Colonic mucosa (tissue), 4 donors: Measurements from ENCODE around the gene CD7. TPM values are rescaled to one million over a fixed set of nuclear protein-coding genes. Genes with fewer than 3 reads are reported as not detected.
A peak's percentile ranks its signal among the peaks of the same experiment; 100 is the strongest.

Experiments used
- DNase-seq: peaks from one replicate; pipeline ENCODE4 v3.0.0-alpha.2; 2020
- H3K27ac ChIP-seq: fragments of 200-600 bp; one replicate; pipeline ENCODE4 v1.8.0; 2021
- H3K27me3 ChIP-seq: fragments of 200-600 bp; one replicate; pipeline ENCODE4 v1.8.0; 2021
- H3K36me3 ChIP-seq: fragments of 200-600 bp; one replicate; pipeline ENCODE4 v1.8.0; 2021
- H3K4me1 ChIP-seq: fragments of 200-600 bp; one replicate; pipeline ENCODE4 v1.8.0; 2021; ENCODE audit warnings: mild to moderate bottlenecking
- H3K4me3 ChIP-seq: fragments of 200-600 bp; one replicate; pipeline ENCODE4 v1.8.0; 2021
- H3K9ac ChIP-seq, 2 donors: one replicate each; pipeline ENCODE4 v1.7.0; 2013; ENCODE audit warnings: control low read depth in 2 of 2, low read depth in 2 of 2, low read length in 2 of 2
- H3K9me3 ChIP-seq: fragments of 200-600 bp; one replicate; pipeline ENCODE4 v1.8.0; 2021
- intact Hi-C: fragments of 100-400 bp; cut with DNase I; formaldehyde crosslinking; loops from one replicate; pipeline ENCODE4 v1.14.1; 2022
- total RNA-seq, 2 donors: library from RNA; stranded (reverse); fragmentation: NEBNext Ultra II Directional in 1 of 2; extraction: Animal tissue kit (Norgen Biotek cat#: 25700) in 1 of 2; gene quantifications; one replicate each; pipeline ENCODE4 v1.2.1, GENCODE V29; 2021
- TF ChIP-seq, protein P1 (sequence below): fragments of 200-600 bp; IDR thresholded peaks from one replicate; pipeline ENCODE4 v1.8.0; 2022; ENCODE audit warnings: antibody characterized with exemption, mild to moderate bottlenecking
- donor health status: healthy.
- donor health status: DM: no; HTN: no; CAD: no.
- donor health status: DM: no; HTN: no; CAD: no.

The CD7 gene
- total RNA-seq, 2 donors from 2014 or later, result 4.2 to 5.0 TPM

DNA sequence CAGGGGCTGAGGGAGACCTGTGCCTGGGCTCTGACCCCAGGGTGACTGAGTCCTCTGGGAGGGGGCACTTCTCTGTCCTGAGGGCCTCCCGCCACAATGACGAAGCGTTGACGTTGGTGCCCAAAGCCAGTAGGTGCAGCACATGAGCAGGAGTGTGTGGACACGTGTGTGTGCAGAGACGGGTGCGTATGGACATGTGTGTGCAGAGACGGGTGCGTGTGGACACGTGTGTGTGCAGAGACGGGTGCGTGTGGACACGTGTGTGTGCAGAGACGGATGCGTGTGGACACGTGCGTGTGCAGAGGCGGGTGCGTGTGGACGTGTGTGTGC, 726 bp upstream of the CD7 start:
- TF ChIP-seq, protein P1, sequence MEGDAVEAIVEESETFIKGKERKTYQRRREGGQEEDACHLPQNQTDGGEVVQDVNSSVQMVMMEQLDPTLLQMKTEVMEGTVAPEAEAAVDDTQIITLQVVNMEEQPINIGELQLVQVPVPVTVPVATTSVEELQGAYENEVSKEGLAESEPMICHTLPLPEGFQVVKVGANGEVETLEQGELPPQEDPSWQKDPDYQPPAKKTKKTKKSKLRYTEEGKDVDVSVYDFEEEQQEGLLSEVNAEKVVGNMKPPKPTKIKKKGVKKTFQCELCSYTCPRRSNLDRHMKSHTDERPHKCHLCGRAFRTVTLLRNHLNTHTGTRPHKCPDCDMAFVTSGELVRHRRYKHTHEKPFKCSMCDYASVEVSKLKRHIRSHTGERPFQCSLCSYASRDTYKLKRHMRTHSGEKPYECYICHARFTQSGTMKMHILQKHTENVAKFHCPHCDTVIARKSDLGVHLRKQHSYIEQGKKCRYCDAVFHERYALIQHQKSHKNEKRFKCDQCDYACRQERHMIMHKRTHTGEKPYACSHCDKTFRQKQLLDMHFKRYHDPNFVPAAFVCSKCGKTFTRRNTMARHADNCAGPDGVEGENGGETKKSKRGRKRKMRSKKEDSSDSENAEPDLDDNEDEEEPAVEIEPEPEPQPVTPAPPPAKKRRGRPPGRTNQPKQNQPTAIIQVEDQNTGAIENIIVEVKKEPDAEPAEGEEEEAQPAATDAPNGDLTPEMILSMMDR, result no peak
- intact Hi-C loops, result no loop called here
- peaks cover 6% of the 10 kb centered on the region for H3K27me3 ChIP-seq

DNA sequence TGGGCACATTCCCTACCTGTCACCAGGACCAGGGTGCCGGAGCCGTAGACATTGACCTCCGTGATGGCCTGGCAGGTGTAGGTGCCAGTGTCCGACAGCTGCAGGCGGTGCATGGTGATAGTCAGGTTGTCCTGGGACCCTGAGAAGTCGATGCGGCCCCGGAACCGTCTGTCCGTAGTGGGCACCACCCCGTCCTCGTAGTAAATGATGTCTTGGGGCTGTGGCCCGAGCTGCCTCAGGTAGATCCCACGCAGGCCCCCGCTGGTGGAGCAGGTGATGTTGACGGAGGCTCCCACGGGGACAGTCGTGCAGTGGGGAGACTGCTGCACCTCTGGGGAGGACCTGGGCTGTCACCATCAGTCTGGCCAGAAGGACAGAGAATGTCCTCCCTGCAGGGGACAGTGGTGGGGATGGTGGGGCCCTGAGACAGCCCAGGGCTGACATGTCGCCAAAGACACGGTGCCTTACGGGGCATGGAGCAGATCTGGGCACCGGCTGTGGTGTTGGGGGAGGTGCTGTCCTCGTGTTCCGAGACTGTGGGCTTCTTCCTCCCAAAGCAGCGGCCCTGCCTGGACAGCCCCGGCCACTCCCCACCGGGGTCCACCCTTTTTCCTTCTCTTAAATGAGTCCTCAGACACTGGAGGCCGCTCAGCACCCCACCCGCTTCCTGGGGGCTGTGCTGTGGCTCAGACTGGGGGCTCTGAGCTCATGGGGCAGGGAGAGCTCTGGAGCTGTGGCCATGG, 586 bp downstream of the CD7 start:
- Histone ChIP-seq H3K36me3 (no peaks in the 10 kb centered on the region), H3K9ac (peak overlapping the region in 1 of 2 donors; percentile 39), H3K4me1 (peaks cover 5% of the 10 kb centered on the region), H3K27me3 (peaks cover 6% of the 10 kb centered on the region), H3K4me3 (peak overlapping the region; percentile 13), H3K9me3 (no peaks in the 10 kb centered on the region), H3K27ac (no peak overlapping the region)
- intact Hi-C loops, result no loop called here
- no peak for DNase-seq
- TF ChIP-seq, protein P1, result no peak

More for the DNA sequence above, 726 bp upstream of the CD7 start:
- Histone ChIP-seq H3K9me3 (no peaks in the 10 kb centered on the region), H3K4me3 (no peak overlapping the region), H3K36me3 (no peaks in the 10 kb centered on the region), H3K27ac (no peak overlapping the region), H3K4me1 (peaks cover 5% of the 10 kb centered on the region), H3K9ac (no peak overlapping the region)
- no peak for DNase-seq

DNA sequence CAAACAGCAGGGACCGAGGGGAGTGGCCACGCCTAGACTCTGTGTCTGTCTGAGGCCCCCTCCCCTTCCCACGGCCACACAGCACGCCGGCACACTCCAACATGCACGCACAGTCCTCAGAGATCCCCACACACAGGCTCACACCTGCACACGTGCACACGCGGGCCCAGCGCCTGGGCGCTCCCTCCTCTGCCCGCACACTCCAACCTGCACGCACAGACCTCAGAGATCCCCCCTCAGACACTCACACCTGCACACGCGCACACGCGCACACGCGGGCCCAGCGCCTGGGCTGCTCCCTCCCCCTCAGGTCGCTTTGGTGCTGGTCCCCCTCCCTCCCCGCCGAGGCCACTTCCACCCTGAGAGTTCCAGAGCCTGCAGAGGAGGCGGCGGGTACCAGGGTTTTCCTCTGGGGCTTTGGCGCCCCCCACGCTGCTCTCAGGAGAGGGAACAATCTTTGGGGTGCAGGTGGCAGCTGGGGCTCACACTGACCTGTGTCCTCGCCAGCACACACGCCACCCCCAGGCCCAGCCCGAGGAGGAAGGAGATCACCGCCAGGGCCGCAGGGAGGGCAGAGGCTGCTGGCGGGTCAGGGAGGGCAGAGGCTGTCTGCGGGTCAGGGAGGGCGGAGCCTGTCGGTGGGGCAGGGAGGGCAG, 1.6 kb downstream of the CD7 start:
- intact Hi-C loops, result no loop called here
- Histone ChIP-seq H3K4me3 (no peak overlapping the region), H3K4me1 (no peaks in the 10 kb centered on the region), H3K9ac (peak overlapping the region in 1 of 2 donors; percentile 43), H3K27ac (no peak overlapping the region), H3K27me3 (peaks cover 6% of the 10 kb centered on the region), H3K9me3 (no peaks in the 10 kb centered on the region), H3K36me3 (no peaks in the 10 kb centered on the region)
- no peak for DNase-seq
- TF ChIP-seq, protein P1, result no peak

DNA sequence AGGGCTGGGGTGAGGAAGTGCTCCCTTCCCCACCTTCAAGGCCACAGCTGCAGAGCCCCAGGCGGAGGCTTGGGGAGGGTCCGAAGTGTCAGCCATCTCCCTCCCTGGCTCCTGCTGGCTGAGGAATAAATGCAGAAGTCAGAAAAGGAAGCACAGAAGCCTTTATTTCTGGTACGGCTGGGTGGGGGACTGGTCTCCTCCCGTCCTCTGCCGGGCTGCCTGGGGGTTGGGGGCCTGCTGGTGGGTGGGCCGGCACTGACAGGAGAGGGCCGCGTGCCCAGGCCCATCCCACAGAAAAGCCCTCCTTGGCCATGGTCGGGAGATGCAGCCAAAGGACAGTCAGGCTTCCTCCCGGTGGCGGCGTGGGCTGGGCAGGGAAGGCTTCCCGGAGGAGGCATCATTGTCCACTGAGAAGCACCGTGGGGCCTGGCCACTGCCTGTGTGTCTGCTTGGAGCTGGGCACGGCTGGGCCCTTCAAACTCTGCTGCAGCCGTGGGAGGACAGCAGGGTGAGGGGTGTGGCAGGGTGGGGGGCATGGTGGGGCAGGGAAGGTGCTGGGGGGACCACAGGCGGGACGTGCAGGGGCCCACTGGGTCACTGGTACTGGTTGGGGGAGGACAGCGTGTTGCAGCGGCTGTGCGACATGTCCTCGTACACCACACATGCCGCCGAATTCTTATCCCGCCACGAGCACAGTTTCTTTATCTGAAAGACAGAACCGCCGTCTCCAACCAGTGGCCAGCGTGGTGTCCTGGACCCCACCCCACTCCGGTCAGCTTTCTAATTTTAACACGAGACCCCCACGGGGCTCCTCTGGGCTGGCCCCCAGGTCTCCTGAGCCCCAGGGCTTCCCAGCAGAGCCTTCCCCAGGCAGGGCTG, 2.4 kb downstream of the CD7 start:
- Histone ChIP-seq H3K9ac (no peak overlapping the region), H3K9me3 (no peaks in the 10 kb centered on the region), H3K36me3 (no peaks in the 10 kb centered on the region), H3K4me3 (no peak overlapping the region), H3K27ac (no peak overlapping the region), H3K4me1 (no peaks in the 10 kb centered on the region), H3K27me3 (peaks cover 6% of the 10 kb centered on the region)
- TF ChIP-seq, protein P1, result no peak
- no peak for DNase-seq
- intact Hi-C loops, result no loop called here

DNA sequence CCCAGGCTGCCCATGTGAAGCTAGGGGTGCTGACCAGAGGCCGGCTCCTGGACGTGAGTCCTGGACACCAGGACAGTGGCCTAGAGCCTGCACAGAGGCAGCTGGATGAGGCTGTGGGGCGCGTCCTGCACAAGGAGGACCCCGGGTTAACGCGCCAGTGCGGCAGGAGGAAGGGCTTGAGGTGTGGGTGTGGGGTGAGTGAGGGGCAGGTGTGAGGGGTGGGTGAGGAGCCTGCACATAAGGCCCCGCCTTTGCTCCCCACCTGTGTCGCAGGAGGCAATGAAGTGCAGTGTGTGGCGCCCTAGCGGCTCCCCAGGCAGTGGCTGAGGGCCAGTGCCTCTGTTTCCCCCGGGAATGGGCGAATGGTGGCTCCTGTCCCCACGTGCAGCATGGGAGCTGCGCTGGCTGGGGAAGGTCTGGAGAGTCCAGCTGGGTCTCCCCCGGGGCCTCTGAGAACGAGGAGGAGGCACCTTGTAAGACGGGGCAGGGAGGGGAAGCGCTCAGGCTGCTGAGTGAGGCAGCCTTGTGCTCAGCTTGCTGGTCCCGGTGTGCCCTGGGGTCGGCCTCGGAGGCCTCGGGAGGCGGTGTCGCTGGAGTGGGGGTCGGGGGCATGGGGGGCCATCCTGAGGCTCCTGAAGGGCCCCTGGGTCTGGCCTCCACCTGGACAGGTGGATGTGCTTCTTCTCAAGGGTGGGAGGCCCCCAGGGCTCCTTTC, 3.2 kb downstream of the CD7 start:
- no peak for DNase-seq
- Histone ChIP-seq H3K9me3 (no peaks in the 10 kb centered on the region), H3K27me3 (peaks cover 6% of the 10 kb centered on the region), H3K27ac (no peak overlapping the region), H3K9ac (no peak overlapping the region), H3K4me3 (no peak overlapping the region), H3K4me1 (no peaks in the 10 kb centered on the region), H3K36me3 (no peaks in the 10 kb centered on the region)
- TF ChIP-seq, protein P1, result no peak
- intact Hi-C loops, result no loop called here
